Measurements from ENCODE around the gene DNAAF8. TPM values are rescaled to one million over a fixed set of nuclear protein-coding genes. Genes with fewer than 3 reads are reported as not detected.

DNAAF8 gene
- polyA plus RNA-seq, 3 donors = 0.04 to 0.36 TPM; not detected in 1

DNA sequence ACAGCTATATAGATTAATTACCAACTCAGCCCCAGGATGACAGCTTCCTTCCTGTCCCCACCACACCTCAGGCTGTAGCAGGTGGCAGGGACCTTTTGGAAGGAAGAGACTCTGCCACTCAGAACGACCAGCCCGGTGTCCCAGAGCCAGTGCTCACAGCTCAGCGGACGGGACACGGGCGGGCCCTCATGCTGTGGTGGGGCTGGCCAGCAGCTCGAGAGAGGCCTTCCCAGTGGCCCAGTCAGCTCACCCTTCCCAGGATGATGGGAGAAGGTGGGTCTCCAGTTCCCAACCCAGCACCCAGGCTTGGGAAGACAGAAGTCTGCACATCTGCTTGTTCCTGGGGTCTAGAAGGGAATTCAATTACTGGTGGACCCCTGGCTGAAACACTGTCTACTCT is 30.4 kb upstream of the DNAAF8 start:
- Mint-ChIP-seq H3K9me3 (no peaks in the 10 kb centered on the region), H3K27ac (peak overlapping the region in 1 of 7 donors; percentile 33), H3K4me1 (no peaks in the 10 kb centered on the region), H3K4me3 (no peak overlapping the region), H3K36me3 (peaks cover 48 to 87% of the 10 kb centered on the region in 2 donors), H3K27me3 (ENCODE audit: low read depth in 3 of 3) (peaks cover 0 to 2% (median 0%) of the 10 kb centered on the region in 3 donors)
- intact Hi-C loops (cut with micrococcal nuclease) = no loop called here
- Histone ChIP-seq H4K20me1 (ENCODE audit: insufficient read depth, low read length) (no peaks in the 10 kb centered on the region), H3K27me3 (ENCODE audit: control insufficient read depth in 2 of 2, insufficient read depth in 2 of 2, low read length in 2 of 2) (no peaks in the 10 kb centered on the region), H3K4me1 (ENCODE audit: control insufficient read depth in 1 of 2, insufficient read depth in 2 of 2, low read length in 2 of 2) (no peaks in the 10 kb centered on the region), H3K79me2 (ENCODE audit: insufficient read depth, low read length) (no peaks in the 10 kb centered on the region), H3K4me3 (replicated peaks in 1 of 3; ENCODE audit: low read depth in 2 of 3, low read length in 3 of 3) (no peak overlapping the region), H3K9ac (ENCODE audit: insufficient read depth, low read length, poor library complexity, severe bottlenecking) (no peak overlapping the region), H3K36me3 (replicated peaks in 1 of 2; ENCODE audit: control insufficient read depth in 1 of 2, insufficient read depth in 2 of 2, low read length in 2 of 2) (peaks cover 39 to 73% of the 10 kb centered on the region in 2 donors), H3K4me2 (replicated peaks; ENCODE audit: extremely low read depth, low read length, poor library complexity, severe bottlenecking) (no peak overlapping the region), H3K9me3 (replicated peaks in 1 of 2; ENCODE audit: control insufficient read depth in 1 of 2, insufficient read depth in 1 of 2, low read length in 2 of 2) (no peaks in the 10 kb centered on the region), H2AFZ (ENCODE audit: insufficient read depth, low read depth, low read length, poor library complexity, severe bottlenecking) (no peak overlapping the region), H3K27ac (ENCODE audit: low read depth in 1 of 2, low read length in 2 of 2) (no peak overlapping the region)
- TF ChIP-seq, protein P1, sequence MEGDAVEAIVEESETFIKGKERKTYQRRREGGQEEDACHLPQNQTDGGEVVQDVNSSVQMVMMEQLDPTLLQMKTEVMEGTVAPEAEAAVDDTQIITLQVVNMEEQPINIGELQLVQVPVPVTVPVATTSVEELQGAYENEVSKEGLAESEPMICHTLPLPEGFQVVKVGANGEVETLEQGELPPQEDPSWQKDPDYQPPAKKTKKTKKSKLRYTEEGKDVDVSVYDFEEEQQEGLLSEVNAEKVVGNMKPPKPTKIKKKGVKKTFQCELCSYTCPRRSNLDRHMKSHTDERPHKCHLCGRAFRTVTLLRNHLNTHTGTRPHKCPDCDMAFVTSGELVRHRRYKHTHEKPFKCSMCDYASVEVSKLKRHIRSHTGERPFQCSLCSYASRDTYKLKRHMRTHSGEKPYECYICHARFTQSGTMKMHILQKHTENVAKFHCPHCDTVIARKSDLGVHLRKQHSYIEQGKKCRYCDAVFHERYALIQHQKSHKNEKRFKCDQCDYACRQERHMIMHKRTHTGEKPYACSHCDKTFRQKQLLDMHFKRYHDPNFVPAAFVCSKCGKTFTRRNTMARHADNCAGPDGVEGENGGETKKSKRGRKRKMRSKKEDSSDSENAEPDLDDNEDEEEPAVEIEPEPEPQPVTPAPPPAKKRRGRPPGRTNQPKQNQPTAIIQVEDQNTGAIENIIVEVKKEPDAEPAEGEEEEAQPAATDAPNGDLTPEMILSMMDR (IDR thresholded peaks at IDR 0.05) = no peak
- DNase-seq = no peak
- WGBS (ENCODE audit: insufficient coverage) = 53% methylated on average over 5 of the region's 7 CpGs

DNA sequence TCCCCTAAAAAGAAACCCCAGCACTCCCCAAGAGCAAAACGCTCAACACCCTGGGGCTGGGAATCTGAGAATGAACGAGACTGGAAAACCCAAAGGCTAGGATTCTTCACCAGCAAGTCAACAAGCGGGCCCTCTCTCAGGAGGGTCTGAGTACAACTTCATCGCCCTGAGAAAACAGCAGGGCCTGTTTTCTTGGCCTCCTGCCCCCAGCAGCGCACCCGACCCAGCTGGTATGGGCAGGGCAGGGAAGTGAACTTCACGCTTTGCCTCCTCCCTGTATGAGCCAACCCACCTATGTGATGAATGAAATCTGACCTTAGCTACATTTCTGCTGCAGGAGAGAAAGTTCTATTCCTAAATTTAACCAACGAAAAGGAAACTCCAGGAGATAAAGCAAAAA is 29.8 kb upstream of the DNAAF8 start:
- intact Hi-C loops (cut with micrococcal nuclease) = no loop called here
- no peak for DNase-seq
- H3K4me3 Mint-ChIP-seq = no peak overlapping the region
- peaks cover 0 to 2% (median 0%) of the 10 kb centered on the region in 3 donors for H3K27me3 Mint-ChIP-seq (ENCODE audit: low read depth in 3 of 3)
- Histone ChIP-seq H3K27me3 (ENCODE audit: control insufficient read depth in 2 of 2, insufficient read depth in 2 of 2, low read length in 2 of 2) (no peaks in the 10 kb centered on the region), H3K4me1 (ENCODE audit: control insufficient read depth in 1 of 2, insufficient read depth in 2 of 2, low read length in 2 of 2) (no peaks in the 10 kb centered on the region), H3K9ac (ENCODE audit: insufficient read depth, low read length, poor library complexity, severe bottlenecking) (no peak overlapping the region), H3K36me3 (replicated peaks in 1 of 2; ENCODE audit: control insufficient read depth in 1 of 2, insufficient read depth in 2 of 2, low read length in 2 of 2) (peaks cover 38 to 68% of the 10 kb centered on the region in 2 donors), H4K20me1 (ENCODE audit: insufficient read depth, low read length) (no peaks in the 10 kb centered on the region), H2AFZ (ENCODE audit: insufficient read depth, low read depth, low read length, poor library complexity, severe bottlenecking) (no peak overlapping the region), H3K4me3 (replicated peaks in 1 of 3; ENCODE audit: low read depth in 2 of 3, low read length in 3 of 3) (no peak overlapping the region), H3K79me2 (ENCODE audit: insufficient read depth, low read length) (no peaks in the 10 kb centered on the region), H3K27ac (ENCODE audit: low read depth in 1 of 2, low read length in 2 of 2) (no peak overlapping the region), H3K4me2 (replicated peaks; ENCODE audit: extremely low read depth, low read length, poor library complexity, severe bottlenecking) (no peak overlapping the region), H3K9me3 (replicated peaks in 1 of 2; ENCODE audit: control insufficient read depth in 1 of 2, insufficient read depth in 1 of 2, low read length in 2 of 2) (no peaks in the 10 kb centered on the region)
- TF ChIP-seq, protein P1 (IDR thresholded peaks at IDR 0.05) = no peak
- H3K9me3 Mint-ChIP-seq = no peaks in the 10 kb centered on the region
- peaks cover 44 to 84% of the 10 kb centered on the region in 2 donors for H3K36me3 Mint-ChIP-seq
- WGBS (ENCODE audit: insufficient coverage) = 95% methylated on average over 4 of the region's 8 CpGs
- no peaks in the 10 kb centered on the region for H3K4me1 Mint-ChIP-seq
- H3K27ac Mint-ChIP-seq = no peak overlapping the region
